Brain microvascular endothelial cell (primary cell): ENCODE results near the gene CERS6.
"Not testable (repeated sequence)": the region's sequence is repeated elsewhere in the genome, so short reads cannot be mapped to it uniquely, and the experiment has no call there.

Experiments used
- DNase-seq: peaks from one replicate; pipeline ENCODE4 v3.0.0-alpha.2; 2020
- H3K27ac ChIP-seq: fragments of 250-450 bp; sonication (Bioruptor Pico); 2 replicates; pipeline ENCODE4 v1.5.1; 2020; ENCODE audit warnings: mild to moderate bottlenecking, moderate library complexity
- H3K27me3 ChIP-seq: fragments of 250-450 bp; sonication (Bioruptor Pico); replicated peaks from 2 replicates; pipeline ENCODE4 v1.5.1; 2020; ENCODE audit warnings: mild to moderate bottlenecking
- H3K36me3 ChIP-seq: fragments of 250-450 bp; sonication (Bioruptor Pico); replicated peaks from 2 replicates; pipeline ENCODE4 v1.5.1; 2020; ENCODE audit warnings: mild to moderate bottlenecking
- H3K4me3 ChIP-seq: 2 replicates; pipeline ENCODE4 v1.5.1; 2011; ENCODE audit warnings: low read depth, mild to moderate bottlenecking, control low read depth, low read length, moderate library complexity
- CTCF ChIP-seq: IDR thresholded peaks from 2 replicates; pipeline ENCODE4 v1.5.1; 2011; ENCODE audit warnings: low read depth, mild to moderate bottlenecking, moderate library complexity, low read length, control low read depth, inconsistent platforms; ENCODE audit errors: missing control alignments
- in situ Hi-C: cut with HindIII; loops from 2 replicates; pipeline ENCODE4 v1.10.0; 2017; ENCODE audit warnings: low sequenced_read_pairs, low pct_ligation_motif_present

The CERS6 gene

GRCh38 chr2:168490946-168491605, 35.0 kb downstream of the CERS6 start:
- DNase-seq: no peak
- no peak for TF ChIP-seq CTCF
- in situ Hi-C loops: no loop called here
- Histone ChIP-seq H3K4me3 (no peak overlapping the region), H3K27ac (peak overlapping the region; percentile 68), H3K27me3 (no peaks in the 10 kb centered on the region), H3K36me3 (no peaks in the 10 kb centered on the region)

DNA sequence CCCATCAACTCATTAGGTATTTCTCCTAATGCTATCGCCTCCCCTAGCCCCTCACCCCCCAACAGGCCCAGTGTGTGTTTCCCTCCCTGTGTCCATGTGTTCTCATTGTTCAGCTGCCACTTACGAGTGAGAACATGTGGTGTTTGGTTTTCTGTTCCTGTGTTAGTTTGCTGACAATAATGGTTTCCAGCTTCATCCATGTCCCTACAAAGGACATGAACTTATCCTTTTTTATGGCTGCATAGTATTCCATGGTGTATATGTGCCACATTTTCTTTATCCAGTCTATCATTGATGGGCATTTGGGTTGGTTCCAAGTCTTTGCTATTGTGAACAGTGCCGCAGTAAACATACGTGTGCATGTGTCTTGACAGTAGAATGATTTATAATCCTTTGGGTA, 35.7 kb downstream of the CERS6 start:
- in situ Hi-C loops, H3K36me3 ChIP-seq, H3K4me3 ChIP-seq, DNase-seq, H3K27me3 ChIP-seq, H3K27ac ChIP-seq: not testable (repeated sequence)

DNA sequence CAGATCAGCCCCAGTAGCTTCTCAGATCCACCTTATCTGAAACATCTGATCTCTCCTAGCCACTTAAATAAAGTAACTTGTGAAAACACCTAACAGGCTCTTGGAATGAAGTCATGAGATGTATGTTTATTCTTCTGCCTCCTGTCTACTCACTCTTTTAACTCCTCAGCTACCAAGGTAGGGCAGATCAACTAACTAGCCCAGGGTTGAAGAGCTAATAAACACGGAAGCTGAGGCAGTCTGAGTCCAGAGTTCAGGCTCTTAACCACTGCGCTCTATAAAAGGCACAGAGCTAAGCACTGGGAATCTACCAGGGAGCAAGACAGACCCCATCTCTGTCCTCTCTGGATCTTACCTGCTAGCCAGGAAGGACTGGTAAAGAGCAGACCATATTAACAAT, 37.1 kb downstream of the CERS6 start:
- DNase-seq, H3K27ac ChIP-seq, H3K4me3 ChIP-seq, H3K36me3 ChIP-seq, in situ Hi-C loops, H3K27me3 ChIP-seq: not testable (repeated sequence)

GRCh38 chr2:168494190-168494711, 38.2 kb downstream of the CERS6 start:
- Histone ChIP-seq H3K36me3 (no peaks in the 10 kb centered on the region), H3K27ac (no peak overlapping the region), H3K27me3 (no peaks in the 10 kb centered on the region), H3K4me3 (no peak overlapping the region)
- in situ Hi-C loops: no loop called here
- peak; percentile 63 for TF ChIP-seq CTCF
- DNase-seq: peak; percentile 11

DNA sequence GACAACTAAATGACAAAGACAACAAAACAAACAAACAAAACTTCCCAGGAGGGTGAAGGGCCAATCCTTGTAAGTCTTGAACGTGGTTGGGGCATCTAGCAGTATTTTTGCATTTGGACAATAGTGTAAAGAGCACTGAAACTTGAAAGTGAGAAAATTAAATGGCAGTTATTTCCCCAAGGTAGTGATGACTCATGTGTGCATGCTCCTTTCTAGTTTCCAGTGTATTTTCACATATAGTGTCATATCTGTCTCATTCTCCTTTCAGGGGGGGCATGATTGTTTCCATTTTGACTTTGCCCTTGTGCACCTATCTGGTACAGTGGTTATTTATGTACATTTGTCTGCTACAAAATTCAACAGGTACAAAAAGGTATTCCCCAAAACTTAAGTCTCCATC, 39.5 kb downstream of the CERS6 start:
- no peak for DNase-seq
- no peaks in the 10 kb centered on the region for H3K36me3 ChIP-seq
- TF ChIP-seq CTCF: no peak
- in situ Hi-C loops: no loop called here
- no peak overlapping the region for H3K27ac ChIP-seq
- no peak overlapping the region for H3K4me3 ChIP-seq
- H3K27me3 ChIP-seq: no peaks in the 10 kb centered on the region

- no peak overlapping the region for H3K4me3 ChIP-seq
- DNase-seq: no peak
- H3K27ac ChIP-seq: no peak overlapping the region
- in situ Hi-C loops: no loop called here
- TF ChIP-seq CTCF: no peak
- H3K27me3 ChIP-seq: no peaks in the 10 kb centered on the region
- no peaks in the 10 kb centered on the region for H3K36me3 ChIP-seq
Observed at GRCh38 chr2:168496906-168497305, 40.8 kb downstream of the CERS6 start.

DNA sequence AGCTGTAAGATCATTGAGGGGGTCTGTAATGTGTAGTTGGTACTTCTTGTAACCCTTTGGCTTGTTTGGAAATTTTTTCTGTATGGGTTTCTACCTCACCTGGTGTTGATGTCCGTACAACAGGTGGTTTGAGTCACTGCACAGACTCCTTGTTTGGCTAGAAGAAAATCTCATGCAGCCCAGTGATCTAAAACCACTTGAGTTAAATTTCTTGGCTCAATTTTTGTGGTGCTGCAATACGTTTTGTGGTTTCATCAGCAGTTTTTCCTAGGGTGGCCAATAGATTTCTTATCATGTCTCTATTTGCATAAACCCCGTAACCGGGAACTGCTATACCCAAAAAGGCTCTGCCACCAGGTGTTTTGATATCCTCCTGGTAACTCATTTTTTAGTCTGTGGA, 43.4 kb downstream of the CERS6 start:
- Histone ChIP-seq H3K27me3 (no peaks in the 10 kb centered on the region), H3K4me3 (no peak overlapping the region), H3K36me3 (no peaks in the 10 kb centered on the region), H3K27ac (no peak overlapping the region)
- in situ Hi-C loops: no loop called here
- DNase-seq: no peak
- TF ChIP-seq CTCF: no peak
